Panc1 (cell line): Measurements from ENCODE around the gene AHDC1.

Source experiments
- CTCF ChIP-seq: fragments of 450-650 bp; IDR thresholded peaks from 2 replicates; pipeline ENCODE4 v1.5.1; 2017; ENCODE audit warnings: mild to moderate bottlenecking
- SIN3A ChIP-seq: IDR thresholded peaks from 2 replicates; pipeline ENCODE4 v1.6.1; 2012; ENCODE audit warnings: low read depth, mild to moderate bottlenecking, low read length, moderate library complexity, borderline replicate concordance; ENCODE audit not compliant: insufficient read depth

GRCh38 chr1:27530192-27530591 lies 73.8 kb downstream of the AHDC1 start:
- no peak for TF ChIP-seq CTCF
- TF ChIP-seq SIN3A, result no peak
